SJCRH30 (cell line): Measurements from ENCODE around the gene NRSN1. TPM values are rescaled to one million over a fixed set of nuclear protein-coding genes. Genes with fewer than 3 reads are reported as not detected.

ENCODE experiments used
- DNase-seq, 2 experiments: peaks; one replicate each; pipeline ENCODE4 v3.0.0-alpha.2; 2015 to 2020
- H3K27ac ChIP-seq: fragments of 250-450 bp; sonication (Bioruptor Pico); 2 replicates; pipeline ENCODE4 v1.5.1; 2020; ENCODE audit warnings: mild to moderate bottlenecking, moderate library complexity
- H3K27me3 ChIP-seq: fragments of 250-450 bp; sonication (Bioruptor Pico); 2 replicates; pipeline ENCODE4 v1.5.1; 2020; ENCODE audit warnings: mild to moderate bottlenecking, moderate library complexity
- H3K36me3 ChIP-seq: fragments of 250-450 bp; sonication (Bioruptor Pico); 2 replicates; pipeline ENCODE4 v1.5.1; 2020; ENCODE audit warnings: mild to moderate bottlenecking, moderate library complexity
- H3K4me1 ChIP-seq: fragments of 250-450 bp; sonication (Bioruptor Pico); 2 replicates; pipeline ENCODE4 v1.5.1; 2020; ENCODE audit warnings: mild to moderate bottlenecking, moderate library complexity
- H3K4me3 ChIP-seq: fragments of 250-450 bp; sonication (Bioruptor Pico); 2 replicates; pipeline ENCODE4 v1.5.1; 2020; ENCODE audit warnings: mild to moderate bottlenecking, moderate library complexity
- H3K9me3 ChIP-seq: fragments of 250-450 bp; sonication (Bioruptor Pico); replicated peaks from 2 replicates; pipeline ENCODE4 v1.5.1; 2020; ENCODE audit warnings: mild to moderate bottlenecking, moderate library complexity
- total RNA-seq: library from RNA; depleted of rRNA; stranded (reverse); fragments of >200 nt; shearing (Covaris generic); gene quantifications from 2 replicates; pipeline ENCODE4 v1.2.3, GENCODE V29; 2014; rRNA removed

Gene NRSN1
- total RNA-seq, 1 experiment from 2014 or later = not detected

- H3K4me1 ChIP-seq = no peaks in the 10 kb centered on the region
- H3K4me3 ChIP-seq = no peak overlapping the region
- no peaks in the 10 kb centered on the region for H3K36me3 ChIP-seq
- no peak overlapping the region for H3K27ac ChIP-seq
- no peak for DNase-seq
- H3K9me3 ChIP-seq = no peaks in the 10 kb centered on the region
- H3K27me3 ChIP-seq = no peaks in the 10 kb centered on the region
Observed at GRCh38 chr6:24152014-24152413, 26.0 kb downstream of the NRSN1 start.

DNA sequence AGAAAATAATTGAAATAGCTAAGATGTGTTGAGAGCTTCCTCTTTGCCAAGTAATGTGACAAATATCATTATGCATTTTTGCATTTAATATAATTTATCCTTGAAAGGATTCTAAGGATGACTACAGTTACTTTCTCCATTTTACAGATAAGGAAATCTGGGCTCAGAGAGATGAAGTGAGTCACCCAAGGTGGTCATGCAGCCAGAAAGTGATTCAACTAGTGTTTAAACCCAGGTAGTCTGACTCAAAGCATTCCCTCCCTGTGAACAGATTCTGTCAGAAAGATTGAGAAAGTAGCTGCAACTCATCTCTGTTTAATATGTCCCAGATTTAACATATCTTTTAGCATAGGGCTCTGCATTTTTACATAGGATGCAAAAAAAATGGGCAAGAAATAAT lies 28.1 kb downstream of the NRSN1 start:
- H3K9me3 ChIP-seq = no peaks in the 10 kb centered on the region
- no peak for DNase-seq
- no peaks in the 10 kb centered on the region for H3K27me3 ChIP-seq
- H3K4me3 ChIP-seq = no peak overlapping the region
- no peaks in the 10 kb centered on the region for H3K4me1 ChIP-seq
- no peak overlapping the region for H3K27ac ChIP-seq
- H3K36me3 ChIP-seq = no peaks in the 10 kb centered on the region

DNA sequence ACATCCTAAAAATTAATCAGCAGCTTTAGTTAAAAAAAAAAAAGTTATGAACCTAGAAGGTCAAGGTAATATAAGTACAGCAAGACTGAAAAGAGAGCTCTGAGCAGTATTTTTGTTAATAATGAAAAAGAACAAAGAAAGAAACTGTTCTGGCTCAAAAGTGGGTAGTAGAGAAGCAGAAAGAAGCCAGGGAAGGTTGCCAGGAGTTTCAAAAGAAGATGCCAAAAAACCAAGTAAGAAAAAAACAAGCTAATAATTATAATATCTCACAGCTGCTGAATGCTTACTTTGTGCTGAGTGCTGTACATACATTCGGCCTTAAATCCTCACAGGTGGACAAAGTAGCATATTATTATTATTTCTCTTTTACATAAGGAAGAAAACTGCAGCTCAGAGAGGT lies 31.9 kb downstream of the NRSN1 start:
- H3K36me3 ChIP-seq = no peaks in the 10 kb centered on the region
- no peaks in the 10 kb centered on the region for H3K9me3 ChIP-seq
- H3K4me3 ChIP-seq = no peak overlapping the region
- H3K27me3 ChIP-seq = no peaks in the 10 kb centered on the region
- DNase-seq = no peak
- no peaks in the 10 kb centered on the region for H3K4me1 ChIP-seq
- H3K27ac ChIP-seq = no peak overlapping the region

- Histone ChIP-seq H3K4me1 (no peaks in the 10 kb centered on the region), H3K36me3 (no peaks in the 10 kb centered on the region), H3K9me3 (no peaks in the 10 kb centered on the region), H3K27me3 (no peaks in the 10 kb centered on the region), H3K27ac (no peak overlapping the region), H3K4me3 (no peak overlapping the region)
- no peak for DNase-seq
Observed at GRCh38 chr6:24183584-24183983, 57.6 kb downstream of the NRSN1 start.

GRCh38 chr6:24186349-24186748 lies 60.3 kb downstream of the NRSN1 start:
- Histone ChIP-seq H3K36me3 (no peaks in the 10 kb centered on the region), H3K4me3 (no peak overlapping the region), H3K9me3 (no peaks in the 10 kb centered on the region), H3K27me3 (no peaks in the 10 kb centered on the region), H3K4me1 (no peaks in the 10 kb centered on the region), H3K27ac (no peak overlapping the region)
- DNase-seq = no peak

- no peaks in the 10 kb centered on the region for H3K27me3 ChIP-seq
- no peak overlapping the region for H3K27ac ChIP-seq
- H3K4me3 ChIP-seq = no peak overlapping the region
- no peak for DNase-seq
- no peaks in the 10 kb centered on the region for H3K4me1 ChIP-seq
- H3K36me3 ChIP-seq = no peaks in the 10 kb centered on the region
- no peaks in the 10 kb centered on the region for H3K9me3 ChIP-seq
Observed at GRCh38 chr6:24187965-24188577, 62.1 kb downstream of the NRSN1 start.

GRCh38 chr6:24188578-24189080 lies 62.6 kb downstream of the NRSN1 start:
- Histone ChIP-seq H3K4me3 (no peak overlapping the region), H3K36me3 (no peaks in the 10 kb centered on the region), H3K9me3 (no peaks in the 10 kb centered on the region), H3K27me3 (no peaks in the 10 kb centered on the region), H3K27ac (no peak overlapping the region), H3K4me1 (no peaks in the 10 kb centered on the region)
- peak; percentile 2 to 4 for DNase-seq

- Histone ChIP-seq H3K27me3 (no peaks in the 10 kb centered on the region), H3K4me1 (no peaks in the 10 kb centered on the region), H3K27ac (no peak overlapping the region), H3K9me3 (no peaks in the 10 kb centered on the region), H3K4me3 (no peak overlapping the region), H3K36me3 (no peaks in the 10 kb centered on the region)
- no peak for DNase-seq
Observed at GRCh38 chr6:24191346-24191745, 65.3 kb downstream of the NRSN1 start.

- no peak for DNase-seq
- H3K9me3 ChIP-seq = no peaks in the 10 kb centered on the region
- no peaks in the 10 kb centered on the region for H3K27me3 ChIP-seq
- no peak overlapping the region for H3K27ac ChIP-seq
- no peak overlapping the region for H3K4me3 ChIP-seq
- no peaks in the 10 kb centered on the region for H3K4me1 ChIP-seq
- no peaks in the 10 kb centered on the region for H3K36me3 ChIP-seq
Observed at GRCh38 chr6:24193364-24193763, 67.3 kb downstream of the NRSN1 start.

DNA sequence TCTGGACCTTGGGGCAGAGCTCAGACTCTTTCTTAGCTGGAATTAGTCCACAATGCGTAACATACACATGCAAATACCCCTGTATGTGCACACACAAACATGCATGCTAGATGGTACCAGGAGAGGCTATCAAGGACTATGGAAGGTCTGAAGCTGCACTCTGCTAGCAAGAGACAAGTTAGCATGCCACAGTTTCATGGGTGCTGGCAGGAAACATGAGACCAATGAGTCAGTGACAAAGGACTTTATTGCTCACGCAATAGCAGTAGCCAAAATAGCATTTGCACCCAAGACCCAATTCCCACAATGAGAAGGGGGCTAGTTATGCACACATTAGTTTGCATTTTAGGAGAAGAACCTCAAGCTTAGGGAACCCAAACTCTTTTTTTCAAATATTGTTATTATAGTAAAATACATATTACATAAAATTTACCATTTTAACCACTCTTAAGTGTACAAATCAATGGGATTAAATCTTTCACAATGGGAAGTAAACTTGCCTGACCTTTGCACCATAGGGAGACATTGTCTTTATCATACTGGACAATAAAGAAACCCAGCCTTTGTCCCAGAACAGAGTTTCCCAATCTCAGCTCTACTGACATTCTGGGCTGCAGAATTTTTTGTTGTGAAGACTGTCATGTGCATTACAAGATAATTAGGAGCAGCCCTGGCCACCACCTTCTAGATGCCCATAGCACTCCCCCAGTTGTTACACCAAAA lies 69.1 kb downstream of the NRSN1 start:
- H3K4me3 ChIP-seq = no peak overlapping the region
- DNase-seq = no peak
- no peaks in the 10 kb centered on the region for H3K36me3 ChIP-seq
- H3K4me1 ChIP-seq = no peaks in the 10 kb centered on the region
- H3K9me3 ChIP-seq = no peaks in the 10 kb centered on the region
- H3K27ac ChIP-seq = no peak overlapping the region
- no peaks in the 10 kb centered on the region for H3K27me3 ChIP-seq

DNA sequence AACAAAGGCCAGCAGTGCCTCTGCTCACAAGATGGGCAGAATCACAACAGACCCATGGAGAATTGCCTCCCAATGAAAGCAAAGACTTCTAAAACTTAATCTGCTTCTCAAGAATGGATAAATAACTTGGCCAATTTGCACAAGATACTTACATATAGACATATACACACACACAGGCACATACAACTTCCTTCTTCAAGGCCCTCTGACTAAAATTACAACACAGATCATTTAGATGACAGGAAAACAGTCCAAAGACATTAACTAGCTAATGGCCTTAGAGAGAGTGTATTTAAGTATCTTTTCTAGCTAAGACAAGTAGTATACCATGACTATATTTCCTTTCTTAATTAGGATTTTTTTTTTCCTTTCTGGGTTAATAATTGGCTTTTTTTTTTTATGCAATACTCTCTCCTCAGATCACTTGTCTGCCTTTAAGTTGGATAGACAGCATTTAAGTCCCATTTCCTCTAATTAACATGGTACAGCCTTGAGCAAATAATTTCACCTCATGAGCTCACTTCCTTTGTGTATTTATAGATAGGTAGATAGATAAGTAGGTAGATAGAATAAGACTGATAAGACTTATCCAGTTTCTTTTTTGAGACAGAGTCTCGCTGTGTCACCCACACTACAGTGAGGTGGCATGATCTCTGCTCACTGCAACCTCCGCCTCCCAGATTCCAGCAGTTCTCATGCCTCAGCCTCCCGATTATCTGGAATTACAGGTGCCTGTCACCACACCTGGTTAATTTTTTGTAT lies 70.0 kb downstream of the NRSN1 start:
- no peak overlapping the region for H3K27ac ChIP-seq
- H3K9me3 ChIP-seq = no peaks in the 10 kb centered on the region
- DNase-seq = no peak
- no peaks in the 10 kb centered on the region for H3K36me3 ChIP-seq
- no peaks in the 10 kb centered on the region for H3K4me1 ChIP-seq
- H3K27me3 ChIP-seq = no peaks in the 10 kb centered on the region
- no peak overlapping the region for H3K4me3 ChIP-seq

Other genes starting within 250 kb of the NRSN1 start
- gene DCDC2, start 231.8 kb downstream of the NRSN1 start, total RNA-seq = 0.02 and 0.05 TPM in 2 replicates